B cell (primary cell): Measurements from ENCODE around the gene CHPT1. TPM values are rescaled to one million over a fixed set of nuclear protein-coding genes. Genes with fewer than 3 reads are reported as not detected.
A peak's percentile ranks its signal among the peaks of the same experiment; 100 is the strongest.

Experiments used
- ATAC-seq: fragments of 200-7000 bp; cut with Tn5 transposase; one replicate; pipeline ENCODE4 v1.10.0; 2021; ENCODE audit warnings: low read depth, mild to moderate bottlenecking, moderate number of reproducible peaks, moderate library complexity
- CTCF ChIA-PET: fragments of 350-600 bp; sonication (Branson Sonifier 250); formaldehyde crosslinking; loops from one replicate; lab custom pipeline; 2021; ENCODE audit warnings: antibody characterized with exemption, inconsistent platforms; lab: Charles Lee
- POLR2A ChIA-PET: fragments of 350-600 bp; sonication (Branson Sonifier 250); formaldehyde crosslinking; loops from one replicate; lab custom pipeline; 2021; ENCODE audit warnings: antibody characterized with exemption; lab: Charles Lee
- DNase-seq: peaks from one replicate; pipeline ENCODE4 v3.0.0; 2013
- H2AFZ ChIP-seq: 2 replicates; pipeline ENCODE4 v1.6.1; 2012; ENCODE audit warnings: mild to moderate bottlenecking, low read depth, low read length; ENCODE audit not compliant: insufficient read depth, poor library complexity, severe bottlenecking
- H3K27ac ChIP-seq, 2 donors: 1 replicate in 1 of 2; 2 replicates in 1 of 2; pipeline ENCODE4 v1.5.1; 2012 to 2013; ENCODE audit warnings: low read length in 2 of 2, mild to moderate bottlenecking in 2 of 2, moderate library complexity in 1 of 2
- H3K27me3 ChIP-seq, 4 experiments: fragments of 200-600 bp in 1 of 4; sonication (generic) in 1 of 4; replicated peaks in 1 of 4; 1 replicate in 2 of 4; 2 replicates in 2 of 4; pipeline versions ENCODE4 v1.6.1 to v1.7.0; 2013 to 2016; ENCODE audit warnings: low read length in 3 of 4, mild to moderate bottlenecking in 2 of 4, mixed read lengths in 1 of 4, moderate library complexity in 1 of 4; ENCODE audit not compliant: insufficient read depth in 4 of 4, control insufficient read depth in 3 of 4; ENCODE audit errors: control extremely low read depth in 1 of 4
- H3K36me3 ChIP-seq, 2 experiments: replicated peaks in 1 of 2; 1 replicate in 1 of 2; 2 replicates in 1 of 2; pipeline versions ENCODE4 v1.6.1 to v1.7.1; 2013; ENCODE audit warnings: low read length in 1 of 2; ENCODE audit not compliant: insufficient read depth in 2 of 2, control insufficient read depth in 1 of 2; ENCODE audit errors: control extremely low read depth in 1 of 2, extremely low read depth in 1 of 2
- H3K4me1 ChIP-seq, 2 donors: fragments of 200-600 bp in 1 of 2; sonication (generic) in 1 of 2; 1 replicate in 1 of 2; 2 replicates in 1 of 2; pipeline versions ENCODE4 v1.5.1 to v1.6.1; 2013 to 2017; ENCODE audit warnings: low read length in 2 of 2; ENCODE audit not compliant: control insufficient read depth in 2 of 2, insufficient read depth in 2 of 2
- H3K4me2 ChIP-seq: replicated peaks from 2 replicates; pipeline ENCODE3; 2012; ENCODE audit warnings: mild to moderate bottlenecking, low read depth, low read length; ENCODE audit not compliant: poor library complexity, severe bottlenecking
- H3K4me3 ChIP-seq, 5 experiments: fragments of 200-600 bp in 1 of 5; sonication (generic) in 1 of 5; 1 replicate in 3 of 5; 2 replicates in 2 of 5; pipeline versions ENCODE4 v1.5.1 to v1.7.0; 2011 to 2016; ENCODE audit warnings: low read length in 4 of 5, mild to moderate bottlenecking in 4 of 5, low read depth in 2 of 5, control low read depth in 1 of 5, moderate library complexity in 1 of 5; ENCODE audit not compliant: insufficient read depth in 1 of 5; ENCODE audit errors: control extremely low read depth in 1 of 5, extremely low read depth in 1 of 5
- H3K79me2 ChIP-seq: fragments of 200-600 bp; sonication (generic); one replicate; pipeline ENCODE4 v1.6.0; 2016; ENCODE audit warnings: low read length; ENCODE audit not compliant: control insufficient read depth, insufficient read depth
- H3K9ac ChIP-seq: fragments of 200-600 bp; sonication (generic); 2 replicates; pipeline ENCODE4 v1.6.1; 2017; ENCODE audit warnings: mild to moderate bottlenecking, low read length, moderate library complexity
- H3K9me3 ChIP-seq, 3 donors: one replicate each; pipeline versions ENCODE4 v1.6.1 to v1.7.1; 2013; ENCODE audit warnings: low read length in 2 of 3; ENCODE audit not compliant: control insufficient read depth in 2 of 3, insufficient read depth in 1 of 3; ENCODE audit errors: control extremely low read depth in 1 of 3
- H4K20me1 ChIP-seq: 2 replicates; pipeline ENCODE4 v1.6.0; 2012; ENCODE audit warnings: mild to moderate bottlenecking, low read length; ENCODE audit not compliant: insufficient read depth, control insufficient read depth, poor library complexity, severe bottlenecking
- H3K27ac Mint-ChIP-seq: one replicate; pipeline ENCODE4 v1.8.0; 2021; ENCODE audit warnings: mixed read lengths
- H3K27me3 Mint-ChIP-seq: one replicate; pipeline ENCODE4 v1.8.0; 2021; ENCODE audit warnings: mixed read lengths
- H3K4me1 Mint-ChIP-seq: one replicate; pipeline ENCODE4 v1.8.0; 2021; ENCODE audit warnings: mixed read lengths
- H3K4me3 Mint-ChIP-seq: one replicate; pipeline ENCODE4 v1.8.0; 2021; ENCODE audit warnings: mixed read lengths
- H3K9me3 Mint-ChIP-seq: one replicate; pipeline ENCODE4 v1.8.0; 2022; ENCODE audit warnings: mixed read lengths; ENCODE audit not compliant: insufficient read depth
- EZH2 ChIP-seq: IDR thresholded peaks from 2 replicates; pipeline ENCODE4 v1.6.1; 2012; ENCODE audit warnings: borderline replicate concordance, low read depth, mild to moderate bottlenecking, moderate library complexity, low read length; ENCODE audit not compliant: insufficient read depth, poor library complexity, severe bottlenecking
- WGBS: methylation state at CpG from one replicate; pipeline ENCODE4 v1.1.5; 2013; ENCODE audit warnings: missing lambda C conversion rate; ENCODE audit not compliant: insufficient coverage; 5-methylcytosine and 5-hydroxymethylcytosine counted together
- intact Hi-C: fragments of 100-400 bp; cut with micrococcal nuclease; formaldehyde crosslinking; loops from one replicate; pipeline ENCODE4 v1.10.0; 2022
- polyA plus RNA-seq: library from polyadenylated mRNA; depleted of rRNA; stranded (reverse); fragments of >200 nt; gene quantifications from 2 replicates; pipeline ENCODE4 v1.2.3, GENCODE V29; 2012
- total RNA-seq, 2 donors: library from RNA; stranded (reverse); fragments of 120-200 nt in 1 of 2; gene quantifications; 1 replicate in 1 of 2; 2 replicates in 1 of 2; pipeline versions ENCODE4 v1.2.3 to v1.2.4, GENCODE V29; 2013 to 2022
- TF ChIP-seq, protein P1 (sequence below): fragments of 200-600 bp; IDR thresholded peaks from one replicate; pipeline ENCODE4 v1.8.0; 2022; ENCODE audit warnings: antibody characterized with exemption, mild to moderate bottlenecking

The CHPT1 gene
- total and polyA plus RNA-seq, 2 donors (not counting 1 experiment from before 2014, with no cell fraction given), result 46.9 to 215 TPM

DNA sequence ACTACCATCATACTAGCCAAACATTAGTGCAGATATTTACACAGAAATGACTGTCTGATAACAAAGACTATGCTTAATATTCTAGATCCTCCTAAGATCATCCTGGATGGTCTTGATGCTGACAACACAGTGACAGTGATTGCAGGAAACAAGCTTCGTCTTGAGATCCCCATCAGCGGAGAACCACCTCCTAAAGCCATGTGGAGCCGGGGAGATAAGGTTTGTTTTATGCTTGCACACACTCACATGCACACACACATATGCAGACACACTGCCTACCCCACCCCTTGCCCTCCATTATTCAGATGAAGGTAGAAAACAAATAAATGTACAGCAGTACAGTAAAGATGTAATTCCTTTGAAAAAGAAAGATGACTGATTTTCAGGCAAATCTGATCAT is 44.4 kb upstream of the CHPT1 start:
- peaks cover 3% of the 10 kb centered on the region for H3K27me3 Mint-ChIP-seq
- H3K4me3 Mint-ChIP-seq, result no peak overlapping the region
- Histone ChIP-seq H3K4me3 (no peak overlapping the region), H3K4me1 (peaks cover 12 to 18% of the 10 kb centered on the region in 2 donors), H3K79me2 (no peaks in the 10 kb centered on the region), H3K9me3 (no peaks in the 10 kb centered on the region), H3K27ac (no peak overlapping the region), H3K36me3 (no peaks in the 10 kb centered on the region), H3K9ac (no peak overlapping the region), H3K27me3 (no peaks in the 10 kb centered on the region), H4K20me1 (no peaks in the 10 kb centered on the region), H3K4me2 (no peak overlapping the region), H2AFZ (no peak overlapping the region)
- ChIA-PET CTCF (no interaction called here), POLR2A (interaction anchor here (0.6 kb wide), 1 partner anchor 10 kb away, joined by 3 read pairs; no protein-coding TSS in a partner anchor)
- no peaks in the 10 kb centered on the region for H3K9me3 Mint-ChIP-seq
- no peak overlapping the region for H3K27ac Mint-ChIP-seq
- TF ChIP-seq, protein P1, sequence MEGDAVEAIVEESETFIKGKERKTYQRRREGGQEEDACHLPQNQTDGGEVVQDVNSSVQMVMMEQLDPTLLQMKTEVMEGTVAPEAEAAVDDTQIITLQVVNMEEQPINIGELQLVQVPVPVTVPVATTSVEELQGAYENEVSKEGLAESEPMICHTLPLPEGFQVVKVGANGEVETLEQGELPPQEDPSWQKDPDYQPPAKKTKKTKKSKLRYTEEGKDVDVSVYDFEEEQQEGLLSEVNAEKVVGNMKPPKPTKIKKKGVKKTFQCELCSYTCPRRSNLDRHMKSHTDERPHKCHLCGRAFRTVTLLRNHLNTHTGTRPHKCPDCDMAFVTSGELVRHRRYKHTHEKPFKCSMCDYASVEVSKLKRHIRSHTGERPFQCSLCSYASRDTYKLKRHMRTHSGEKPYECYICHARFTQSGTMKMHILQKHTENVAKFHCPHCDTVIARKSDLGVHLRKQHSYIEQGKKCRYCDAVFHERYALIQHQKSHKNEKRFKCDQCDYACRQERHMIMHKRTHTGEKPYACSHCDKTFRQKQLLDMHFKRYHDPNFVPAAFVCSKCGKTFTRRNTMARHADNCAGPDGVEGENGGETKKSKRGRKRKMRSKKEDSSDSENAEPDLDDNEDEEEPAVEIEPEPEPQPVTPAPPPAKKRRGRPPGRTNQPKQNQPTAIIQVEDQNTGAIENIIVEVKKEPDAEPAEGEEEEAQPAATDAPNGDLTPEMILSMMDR, result no peak
- TF ChIP-seq EZH2, result no peak
- intact Hi-C loops, result no loop called here
- ATAC-seq, result no peak
- no peak for DNase-seq
- H3K4me1 Mint-ChIP-seq, result peaks cover 25% of the 10 kb centered on the region
- no CpG with 5 or more reads among the region's 3 CpGs for WGBS

DNA sequence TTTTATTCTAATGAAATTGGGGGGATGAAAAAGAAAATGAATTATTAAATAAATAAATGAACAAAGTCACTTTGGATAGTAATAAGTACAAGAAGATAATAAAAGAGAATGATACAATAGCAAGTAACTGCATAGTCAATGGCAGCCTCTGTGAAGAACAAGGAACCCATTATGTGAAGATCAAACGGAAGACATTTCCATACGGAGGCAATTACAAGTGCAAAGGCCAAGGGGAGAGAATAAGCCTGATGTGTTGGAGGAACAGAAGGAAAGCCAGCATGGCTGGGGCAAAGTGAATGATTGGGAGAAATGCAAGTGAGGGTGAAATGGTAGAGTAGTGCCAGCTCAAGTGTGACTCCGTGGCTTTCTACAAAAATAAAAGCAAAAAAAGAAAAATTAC is 43.9 kb upstream of the CHPT1 start:
- Histone ChIP-seq H3K4me2 (peak overlapping the region; percentile 34), H3K36me3 (no peaks in the 10 kb centered on the region), H2AFZ (no peak overlapping the region), H3K79me2 (no peaks in the 10 kb centered on the region), H3K27me3 (no peaks in the 10 kb centered on the region), H3K4me3 (no peak overlapping the region), H4K20me1 (no peaks in the 10 kb centered on the region), H3K9me3 (no peaks in the 10 kb centered on the region), H3K9ac (no peak overlapping the region), H3K27ac (no peak overlapping the region), H3K4me1 (peaks cover 12 to 18% of the 10 kb centered on the region in 2 donors)
- Mint-ChIP-seq H3K4me3 (peak overlapping the region; percentile 30), H3K4me1 (peaks cover 21% of the 10 kb centered on the region), H3K27ac (no peak overlapping the region), H3K27me3 (peaks cover 3% of the 10 kb centered on the region), H3K9me3 (no peaks in the 10 kb centered on the region)
- 46% methylated on average over 2 of the region's 3 CpGs for WGBS
- intact Hi-C loops, result no loop called here
- CTCF ChIA-PET, result no interaction called here
- POLR2A ChIA-PET, result interaction anchor here (0.6 kb wide), 1 partner anchor 45 kb away, joined by 3 read pairs; no protein-coding TSS in a partner anchor
- ATAC-seq, result no peak
- DNase-seq, result no peak
- no peak for TF ChIP-seq EZH2
